Lower leg skin (tissue), 3 donors: ENCODE data around the gene BIN1.

Source experiments
- CTCF ChIP-seq, 3 donors: fragments of 450-650 bp; IDR thresholded peaks; one replicate each; pipeline ENCODE4 v1.5.1; 2016; ENCODE audit warnings: antibody characterized with exemption in 3 of 3, mild to moderate bottlenecking in 3 of 3, moderate library complexity in 2 of 3
- POLR2A ChIP-seq, 2 donors: fragments of 450-650 bp; IDR thresholded peaks; one replicate each; pipeline ENCODE4 v1.6.1; 2016 to 2017; ENCODE audit warnings: antibody characterized with exemption in 2 of 2, mild to moderate bottlenecking in 1 of 2, moderate library complexity in 1 of 2

- no peak for TF ChIP-seq POLR2A (IDR thresholded peaks at IDR 0.05)
- TF ChIP-seq CTCF (IDR thresholded peaks at IDR 0.05) = no peak
Measured at GRCh38 chr2:127096280-127096679, 10.7 kb downstream of the BIN1 start.
